ENCODE data around the gene CHST13. TPM values are rescaled to one million over a fixed set of nuclear protein-coding genes. Genes with fewer than 3 reads are reported as not detected.

The CHST13 gene
- total RNA-seq, 4 donors from 2014 or later, result 0.32 TPM; not detected in 3

- no peak for TF ChIP-seq CTCF (IDR thresholded peaks at IDR 0.05)
- no peak for TF ChIP-seq POLR2A (IDR thresholded peaks at IDR 0.05)
- peak; percentile 5 to 75 for DNase-seq (ENCODE audit: low spot score in 2 of 2)
- no peak overlapping the region for H3K4me3 ChIP-seq (ENCODE audit: low read depth, poor library complexity, severe bottlenecking)
- WGBS, 2 donors, result 78 to 82% methylated on average over 9 of the region's 10 CpGs
- intact Hi-C loops (cut with DNase I; ENCODE audit: low total_unique reads), result no loop called here
These were observed 32.1 kb downstream of the CHST13 start for GRCh38 chr3:126555795-126556636.

- TF ChIP-seq CTCF (IDR thresholded peaks at IDR 0.05), result no peak
- no peak for TF ChIP-seq POLR2A (IDR thresholded peaks at IDR 0.05)
- intact Hi-C loops (cut with DNase I; ENCODE audit: low total_unique reads), result no loop called here
- H3K4me3 ChIP-seq (ENCODE audit: low read depth, poor library complexity, severe bottlenecking), result no peak overlapping the region
- 84 to 87% methylated on average over 8 of the region's 8 CpGs for WGBS, 2 donors
- DNase-seq (ENCODE audit: low spot score in 2 of 2), result no peak
These were observed 32.9 kb downstream of the CHST13 start for GRCh38 chr3:126556637-126557414.

GRCh38 chr3:126557415-126557745 is 33.4 kb downstream of the CHST13 start:
- H3K4me3 ChIP-seq (ENCODE audit: low read depth, poor library complexity, severe bottlenecking), result no peak overlapping the region
- TF ChIP-seq POLR2A (IDR thresholded peaks at IDR 0.05), result no peak
- DNase-seq (ENCODE audit: low spot score in 2 of 2), result peak; percentile 9 to 77
- intact Hi-C loops (cut with DNase I; ENCODE audit: low total_unique reads), result no loop called here
- WGBS, 2 donors, result 88 to 94% methylated on average over 5 to 8 of the region's 11 CpGs

- H3K4me3 ChIP-seq (ENCODE audit: low read depth, poor library complexity, severe bottlenecking), result no peak overlapping the region
- DNase-seq (ENCODE audit: low spot score in 2 of 2), result peak in 1 of 2 donors; percentile 76
- WGBS, 2 donors, result 61 to 79% methylated on average over 4 of the region's 6 CpGs
- intact Hi-C loops (cut with DNase I; ENCODE audit: low total_unique reads), result no loop called here
- TF ChIP-seq POLR2A (IDR thresholded peaks at IDR 0.05) (no peak), CTCF (IDR thresholded peaks at IDR 0.05) (no peak)
These were observed 33.8 kb downstream of the CHST13 start for GRCh38 chr3:126557761-126558160.

GRCh38 chr3:126558336-126559071 is 34.5 kb downstream of the CHST13 start, which contains the start of gene C3orf22:
C3orf22 (minus strand) TSS chr3:126558932; CDS start chr3:126553390, 5,542 bp downstream.
- intact Hi-C loops (cut with DNase I; ENCODE audit: low total_unique reads), result no loop called here
- WGBS, 2 donors, result 74 to 75% methylated on average over 7 of the region's 9 CpGs
- no peak within 1 kb of the TSS for H3K4me3 ChIP-seq (ENCODE audit: low read depth, poor library complexity, severe bottlenecking)
- TF ChIP-seq POLR2A (IDR thresholded peaks at IDR 0.05) (no peak), CTCF (IDR thresholded peaks at IDR 0.05) (no peak)
- DNase-seq (ENCODE audit: low spot score in 2 of 2), result peak; percentile 10 to 66

Data from lower leg skin (tissue), 4 donors.